Activated naive CD8-positive, alpha-beta T cell treated with anti-CD3 and anti-CD28 coated beads, Interleukin-2, amount 50 U/mL, for 16 hours (primary cell): ENCODE results near the gene TRIM51.
"Not testable (repeated sequence)": the region's sequence is repeated elsewhere in the genome, so short reads cannot be mapped to it uniquely, and the experiment has no call there.

Experiments used
- DNase-seq: peaks from one replicate; pipeline ENCODE4 v3.0.0-alpha.2; 2020; ENCODE audit warnings: low read depth, low spot score

The TRIM51 gene

DNA sequence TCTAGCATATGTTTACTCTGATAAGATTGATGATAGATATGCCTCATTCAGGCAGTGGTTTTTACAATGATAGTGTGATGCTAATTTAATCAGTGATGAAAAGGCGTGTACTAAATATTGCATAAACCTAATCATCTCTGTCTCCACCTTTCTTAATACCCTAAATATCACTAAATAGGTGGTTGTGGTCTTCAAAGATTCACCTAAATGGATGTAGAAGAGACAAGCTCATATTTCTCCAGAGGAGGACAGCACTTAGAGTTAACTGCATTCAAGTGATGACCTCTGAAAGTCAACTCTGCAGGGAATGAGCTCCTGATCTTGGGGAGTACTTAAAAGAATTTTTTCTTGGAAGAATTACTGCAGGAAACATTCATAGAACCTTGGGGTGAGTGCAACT, at the start of gene TRIM51:
TRIM51 (plus strand) TSS at position 301 of the 400 bp plus-strand sequence. CDS start 2,132 bp downstream, outside the sequence.
- DNase-seq, result not testable (repeated sequence)

GRCh38 chr11:55838452-55838851, 44.6 kb upstream of the TRIM51 start, which contains the start of gene OR5D16:
OR5D16 (plus strand) TSS chr11:55838752; CDS start chr11:55838752, 0 bp downstream.
- no peak for DNase-seq

DNA sequence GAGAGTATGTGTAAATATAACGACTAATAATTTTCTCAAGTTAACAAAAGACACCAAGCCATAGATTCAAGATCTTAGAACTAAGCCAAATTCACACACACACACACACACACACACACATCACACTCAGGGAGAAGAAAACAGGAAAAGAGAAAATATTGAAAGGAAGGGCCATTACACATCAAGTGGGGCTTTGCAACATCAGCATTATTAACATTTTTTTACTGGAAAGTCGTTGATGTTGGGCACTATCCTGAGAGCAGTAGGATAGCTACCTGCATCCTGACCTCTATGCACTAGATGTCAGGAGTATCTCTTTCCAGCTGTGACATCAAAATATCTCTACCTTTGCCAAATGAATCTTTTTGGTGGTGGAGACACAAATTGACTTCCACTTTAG, 35.6 kb upstream of the TRIM51 start:
- no peak for DNase-seq

DNA sequence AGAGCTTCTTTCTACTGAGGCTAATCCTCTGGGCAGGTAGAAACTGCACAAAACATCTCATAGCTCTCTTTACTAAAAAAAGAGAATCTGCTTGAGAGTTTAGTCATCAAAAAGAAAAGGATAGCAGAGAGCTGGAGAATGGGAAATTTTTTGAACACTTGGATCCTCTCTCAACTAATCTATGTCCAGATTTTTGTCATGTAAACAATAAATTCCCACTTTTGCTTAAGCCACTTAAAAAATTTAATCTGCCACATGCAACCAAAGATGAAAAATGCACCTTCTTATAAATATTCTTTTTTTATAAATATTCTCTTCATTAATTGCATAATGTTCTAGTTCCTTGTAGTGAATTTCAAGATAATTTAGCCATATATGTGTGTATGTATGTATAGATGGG, 34.1 kb upstream of the TRIM51 start:
- no peak for DNase-seq

GRCh38 chr11:55852141-55852540, 31.0 kb upstream of the TRIM51 start:
- no peak for DNase-seq

DNA sequence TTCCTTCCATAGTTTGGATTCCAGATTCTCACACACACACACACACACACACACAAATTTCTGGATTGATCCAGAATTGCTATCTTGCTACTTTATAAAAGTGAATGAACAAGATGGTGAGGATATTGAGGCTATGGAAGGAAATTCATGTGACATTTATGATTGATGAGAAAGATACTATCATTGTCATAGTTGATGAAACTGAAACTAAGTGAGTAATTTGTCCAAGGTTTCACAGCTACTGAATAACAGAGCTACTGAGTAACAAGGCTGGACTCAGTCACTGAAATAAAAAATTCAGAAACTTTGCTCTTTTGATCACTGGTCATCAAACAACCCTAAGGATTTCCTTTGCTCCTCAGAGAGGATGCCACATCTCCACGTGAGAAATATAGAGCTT, 28.4 kb upstream of the TRIM51 start:
- DNase-seq, result no peak

- DNase-seq, result not testable (repeated sequence)
Measured at GRCh38 chr11:55867354-55867753, 15.7 kb upstream of the TRIM51 start.

DNA sequence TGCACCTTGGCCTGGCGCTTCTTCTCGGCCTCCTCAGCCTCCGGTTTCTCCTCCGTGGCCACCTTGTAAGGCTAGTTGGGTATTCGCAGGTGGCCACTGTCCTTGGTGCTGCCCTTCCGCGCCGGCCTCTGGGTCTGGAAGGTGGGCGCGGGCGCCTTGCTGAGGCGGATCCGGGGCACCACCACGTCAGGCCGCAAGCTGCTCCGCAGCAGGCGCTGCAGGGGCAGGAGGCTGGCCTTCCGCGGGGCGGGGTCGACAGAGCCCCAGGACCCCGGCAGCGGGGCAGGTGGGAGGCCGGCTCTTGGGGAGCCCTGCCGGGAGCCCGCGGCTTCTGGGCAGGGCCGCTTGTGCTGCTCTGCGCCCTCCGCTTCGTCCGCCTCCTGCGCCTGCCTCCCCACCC, 10.4 kb upstream of the TRIM51 start:
- not testable (repeated sequence) for DNase-seq

DNA sequence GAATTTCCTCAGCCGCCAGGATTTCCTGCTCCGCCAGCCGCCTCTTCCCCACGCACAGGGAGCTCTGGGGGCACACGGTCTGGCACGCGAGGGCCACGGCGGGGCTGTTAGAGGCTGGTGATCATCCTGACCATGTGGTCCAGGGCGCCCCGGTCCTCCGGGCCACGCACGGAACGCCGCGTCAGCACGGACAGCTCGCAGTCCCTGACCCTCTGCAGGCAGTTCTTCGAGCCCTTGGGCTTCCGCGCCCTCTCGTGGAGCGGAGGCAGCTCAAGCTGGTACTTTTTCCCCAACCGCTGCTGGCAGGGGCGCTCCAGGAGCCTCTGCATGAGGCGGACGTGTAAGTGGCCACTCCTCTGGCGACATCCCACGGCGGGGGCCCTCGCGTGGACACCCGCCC, 10.0 kb upstream of the TRIM51 start:
- DNase-seq, result not testable (repeated sequence)

DNA sequence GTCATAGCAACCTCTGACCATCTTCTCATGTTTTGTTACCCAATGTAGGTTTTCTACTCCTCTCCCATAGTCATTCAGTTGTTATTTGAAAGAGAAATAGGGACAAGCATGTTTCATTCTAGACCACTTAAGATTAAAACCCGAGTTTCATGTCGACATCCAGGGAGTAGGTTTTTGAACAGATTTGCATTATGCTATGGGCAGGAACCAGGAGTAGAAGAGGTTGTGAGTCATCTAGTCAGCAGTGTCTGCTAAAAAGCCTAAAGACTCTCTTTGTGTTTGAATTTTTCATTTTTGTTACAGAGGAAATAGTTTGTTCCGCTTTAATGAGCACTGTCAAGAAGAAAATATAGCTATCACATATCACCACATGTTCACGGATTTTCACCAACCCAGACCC, 1.9 kb downstream of the TRIM51 start:
- DNase-seq, result not testable (repeated sequence)

DNA sequence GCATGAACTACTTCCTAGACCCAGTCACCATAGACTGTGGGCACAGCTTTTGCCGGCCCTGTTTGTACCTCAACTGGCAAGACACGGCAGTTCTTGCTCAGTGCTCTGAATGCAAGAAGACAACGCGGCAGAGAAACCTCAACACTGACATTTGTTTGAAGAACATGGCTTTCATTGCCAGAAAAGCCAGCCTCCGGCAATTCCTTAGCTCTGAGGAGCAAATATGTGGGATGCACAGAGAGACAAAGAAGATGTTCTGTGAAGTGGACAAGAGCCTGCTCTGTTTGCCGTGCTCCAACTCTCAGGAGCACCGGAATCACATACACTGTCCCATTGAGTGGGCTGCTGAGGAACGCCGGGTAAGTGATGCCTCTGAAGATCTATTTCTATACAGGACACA, 2.4 kb downstream of the TRIM51 start:
- not testable (repeated sequence) for DNase-seq

- no peak for DNase-seq
Measured at GRCh38 chr11:55895216-55895615, 12.1 kb downstream of the TRIM51 start.

GRCh38 chr11:55902308-55902707, 19.2 kb downstream of the TRIM51 start:
- no peak for DNase-seq

DNA sequence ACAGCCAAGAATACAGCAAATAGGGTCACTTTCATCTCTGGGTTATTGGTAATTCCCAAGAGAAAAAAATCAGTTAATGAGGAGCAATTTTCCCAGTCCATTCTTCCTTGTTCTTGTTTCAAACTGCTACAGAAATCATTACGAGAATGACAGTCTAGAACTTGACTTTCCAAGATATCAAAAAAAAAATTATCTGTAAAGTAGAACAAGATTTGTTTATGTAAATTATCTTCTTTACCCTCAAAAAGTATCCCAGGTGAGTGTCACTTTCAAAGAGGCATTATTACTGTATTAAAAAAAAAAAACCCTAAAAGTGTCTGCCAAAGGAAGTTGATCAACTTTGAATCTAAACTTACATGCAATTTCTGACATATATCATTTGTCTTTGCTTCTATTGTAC, 31.4 kb downstream of the TRIM51 start, which contains the start of gene OR5W2:
OR5W2 (minus strand) TSS at position 101 of the 400 bp plus-strand sequence; CDS start at position 101, 0 bp downstream.
- no peak for DNase-seq

DNA sequence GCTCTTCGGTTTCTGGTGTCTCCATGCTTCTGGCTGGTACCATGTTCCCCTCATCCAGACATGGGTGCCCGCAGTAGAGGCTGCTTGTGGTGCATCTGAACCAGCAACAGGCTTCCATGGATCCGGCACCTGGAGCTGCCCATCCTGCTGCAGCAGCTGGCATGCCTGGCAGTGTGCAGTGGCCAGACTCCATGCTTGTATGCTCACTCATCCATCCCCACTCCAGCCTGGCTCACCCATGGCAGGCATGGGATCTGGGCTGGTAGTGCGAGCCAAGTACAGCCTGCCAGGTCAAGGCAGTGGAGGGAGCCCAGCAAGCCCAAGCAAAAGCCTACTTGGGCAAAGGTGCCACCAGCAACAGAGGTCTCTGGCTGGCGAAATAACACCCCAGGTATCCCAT, 37.4 kb downstream of the TRIM51 start:
- DNase-seq, result no peak

DNA sequence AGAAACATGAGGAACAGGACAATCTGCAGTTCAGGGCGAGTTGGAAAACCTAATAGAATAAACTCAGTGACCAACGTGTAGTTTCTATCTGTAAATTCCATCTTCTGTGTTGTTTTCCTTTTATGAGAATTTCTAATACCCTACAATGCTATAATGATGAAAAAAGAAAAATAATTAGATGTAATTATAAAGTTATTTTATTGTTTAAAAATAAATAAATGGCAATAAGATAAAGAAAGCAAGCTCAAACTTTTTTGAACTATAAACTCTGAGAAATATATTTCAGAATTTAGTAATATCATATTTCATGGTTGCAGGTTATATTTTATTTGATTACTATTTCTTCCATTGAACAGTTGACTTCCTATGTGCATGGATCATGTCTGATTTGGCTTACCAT, 53.2 kb downstream of the TRIM51 start, which contains the start of gene OR5I1:
OR5I1 (minus strand) TSS at position 101 of the 400 bp plus-strand sequence; CDS start at position 101, 0 bp downstream.
- DNase-seq, result no peak
